Right atrium auricular region (tissue), 2 donors: Measurements from ENCODE around the gene PTK6. TPM values are rescaled to one million over a fixed set of nuclear protein-coding genes. Genes with fewer than 3 reads are reported as not detected.

Source experiments
- DNase-seq: peaks from one replicate; pipeline ENCODE4 v3.0.0-alpha.2; 2019; ENCODE audit warnings: low spot score
- H3K27ac ChIP-seq, 2 donors: fragments of 200-600 bp; sonication (generic); 1 replicate in 1 of 2; 2 replicates in 1 of 2; pipeline ENCODE4 v1.5.1; 2016 to 2019
- H3K27me3 ChIP-seq, 2 donors: fragments of 200-600 bp; sonication (generic); one replicate each; pipeline versions ENCODE4 v1.5.1 to v1.6.0; 2017 to 2019
- H3K36me3 ChIP-seq: fragments of 200-600 bp; sonication (generic); one replicate; pipeline ENCODE4 v1.5.1; 2016
- H3K4me1 ChIP-seq, 2 donors: fragments of 200-600 bp; sonication (generic); one replicate each; pipeline versions ENCODE4 v1.5.1 to v1.6.0; 2017 to 2019
- H3K4me3 ChIP-seq, 2 donors: fragments of 200-600 bp; sonication (generic); 1 replicate in 1 of 2; 2 replicates in 1 of 2; pipeline ENCODE4 v1.5.1; 2017 to 2019; ENCODE audit warnings: mild to moderate bottlenecking in 1 of 2, moderate library complexity in 1 of 2
- H3K9me3 ChIP-seq, 2 donors: fragments of 200-600 bp; sonication (generic); one replicate each; pipeline ENCODE4 v1.5.1; 2019
- total RNA-seq, 2 donors: library from RNA; depleted of rRNA; stranded (reverse); fragments of >200 nt; gene quantifications; one replicate each; pipeline ENCODE4 v1.1.0, GENCODE V29; 2016
- TF ChIP-seq, protein P1 (sequence below), 2 donors: fragments of 200-600 bp; sonication (generic); IDR thresholded peaks; one replicate each; pipeline ENCODE4 v1.5.1; 2019; ENCODE audit warnings: antibody characterized with exemption in 2 of 2

The PTK6 gene
- total RNA-seq, 2 donors from 2014 or later, result not detected

DNA sequence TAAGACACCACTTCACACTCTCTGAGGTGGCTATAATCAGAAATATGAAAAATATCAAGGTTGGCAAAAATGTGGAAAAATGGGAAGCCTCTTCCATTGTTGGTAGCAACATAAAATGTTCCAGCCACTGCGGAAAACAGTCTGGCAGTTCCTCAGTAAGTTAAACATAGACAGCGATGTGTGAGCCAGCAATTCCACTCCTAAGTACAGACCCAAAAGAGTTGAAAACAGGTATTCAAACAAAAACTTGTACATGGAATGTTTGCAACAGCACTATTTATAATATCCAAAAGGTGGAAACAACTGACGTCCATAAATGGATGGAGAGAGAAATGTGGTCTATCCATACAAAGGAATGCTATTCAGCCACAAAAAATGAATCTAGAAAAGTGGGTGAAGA lies 24.0 kb downstream of the PTK6 start:
- no peak overlapping the region for H3K4me3 ChIP-seq
- H3K9me3 ChIP-seq, result no peaks in the 10 kb centered on the region
- H3K36me3 ChIP-seq, result no peaks in the 10 kb centered on the region
- DNase-seq, result no peak
- H3K27me3 ChIP-seq, result no peaks in the 10 kb centered on the region
- TF ChIP-seq, protein P1, sequence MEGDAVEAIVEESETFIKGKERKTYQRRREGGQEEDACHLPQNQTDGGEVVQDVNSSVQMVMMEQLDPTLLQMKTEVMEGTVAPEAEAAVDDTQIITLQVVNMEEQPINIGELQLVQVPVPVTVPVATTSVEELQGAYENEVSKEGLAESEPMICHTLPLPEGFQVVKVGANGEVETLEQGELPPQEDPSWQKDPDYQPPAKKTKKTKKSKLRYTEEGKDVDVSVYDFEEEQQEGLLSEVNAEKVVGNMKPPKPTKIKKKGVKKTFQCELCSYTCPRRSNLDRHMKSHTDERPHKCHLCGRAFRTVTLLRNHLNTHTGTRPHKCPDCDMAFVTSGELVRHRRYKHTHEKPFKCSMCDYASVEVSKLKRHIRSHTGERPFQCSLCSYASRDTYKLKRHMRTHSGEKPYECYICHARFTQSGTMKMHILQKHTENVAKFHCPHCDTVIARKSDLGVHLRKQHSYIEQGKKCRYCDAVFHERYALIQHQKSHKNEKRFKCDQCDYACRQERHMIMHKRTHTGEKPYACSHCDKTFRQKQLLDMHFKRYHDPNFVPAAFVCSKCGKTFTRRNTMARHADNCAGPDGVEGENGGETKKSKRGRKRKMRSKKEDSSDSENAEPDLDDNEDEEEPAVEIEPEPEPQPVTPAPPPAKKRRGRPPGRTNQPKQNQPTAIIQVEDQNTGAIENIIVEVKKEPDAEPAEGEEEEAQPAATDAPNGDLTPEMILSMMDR (IDR thresholded peaks at IDR 0.05), result no peak
- no peak overlapping the region for H3K27ac ChIP-seq
- H3K4me1 ChIP-seq, result no peaks in the 10 kb centered on the region

DNA sequence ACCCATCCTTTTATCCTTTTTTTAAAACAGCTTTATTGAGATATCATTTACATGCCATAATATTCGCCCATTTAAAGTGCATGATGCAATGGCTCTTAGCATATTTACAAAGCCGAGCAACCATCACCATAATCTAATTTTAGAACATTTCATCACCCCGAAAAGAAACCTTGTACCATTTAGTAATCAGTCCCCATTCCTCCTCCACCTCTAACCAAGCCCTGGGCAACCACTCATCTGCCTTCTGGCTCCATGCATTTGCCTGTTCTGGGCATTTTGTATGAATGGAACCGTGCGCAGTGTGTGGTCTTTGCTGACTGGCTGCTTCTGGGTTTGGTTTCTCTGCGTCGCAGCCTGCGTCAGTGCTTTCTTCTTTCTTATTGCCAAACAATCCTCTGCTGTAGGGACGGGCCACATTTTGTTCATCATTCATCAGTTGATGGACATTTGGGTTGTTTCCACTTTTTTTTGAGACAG lies 28.1 kb downstream of the PTK6 start:
- TF ChIP-seq, protein P1 (IDR thresholded peaks at IDR 0.05), result no peak
- Histone ChIP-seq H3K9me3 (peaks cover 0 to 13% of the 10 kb centered on the region in 2 donors), H3K36me3 (no peaks in the 10 kb centered on the region), H3K27me3 (no peaks in the 10 kb centered on the region), H3K4me3 (no peak overlapping the region), H3K4me1 (no peaks in the 10 kb centered on the region), H3K27ac (no peak overlapping the region)
- DNase-seq, result no peak

DNA sequence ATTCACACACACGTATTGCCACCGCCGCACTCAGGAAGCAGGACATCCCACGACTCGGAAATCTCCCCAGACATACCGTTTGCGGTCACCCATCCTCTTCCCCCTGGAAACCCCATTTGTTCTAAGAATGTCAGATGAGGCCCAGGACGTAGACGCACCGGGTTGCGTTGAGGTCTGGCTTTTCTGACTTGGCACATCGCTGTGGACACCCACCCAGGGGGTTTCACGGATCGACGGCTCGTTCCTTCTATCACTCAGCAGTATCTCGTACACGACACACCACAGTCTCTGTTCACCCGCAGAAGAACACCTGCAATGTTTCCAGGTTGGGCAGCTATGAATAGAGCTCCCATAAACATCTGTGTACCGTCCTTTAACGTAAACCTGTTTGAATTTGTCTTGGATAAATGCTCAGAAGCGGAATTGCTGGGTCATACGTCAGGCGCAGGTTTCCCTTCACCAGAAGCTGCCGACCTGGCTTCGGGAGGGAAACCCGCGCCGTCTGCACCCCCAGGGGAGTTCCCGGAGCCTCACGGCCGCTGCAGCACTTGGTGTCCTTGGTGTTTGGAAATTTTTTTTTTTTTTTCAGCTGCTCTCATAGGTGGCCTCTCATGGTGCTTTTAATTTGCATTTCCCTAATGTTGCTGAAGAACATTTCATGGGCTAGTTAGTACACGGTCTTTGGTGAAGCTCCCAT lies 29.0 kb downstream of the PTK6 start:
- H3K27me3 ChIP-seq, result no peaks in the 10 kb centered on the region
- no peak for DNase-seq
- no peak overlapping the region for H3K4me3 ChIP-seq
- TF ChIP-seq, protein P1 (IDR thresholded peaks at IDR 0.05), result no peak
- no peaks in the 10 kb centered on the region for H3K4me1 ChIP-seq
- H3K36me3 ChIP-seq, result no peaks in the 10 kb centered on the region
- H3K27ac ChIP-seq, result no peak overlapping the region
- peaks cover 0 to 13% of the 10 kb centered on the region in 2 donors for H3K9me3 ChIP-seq

DNA sequence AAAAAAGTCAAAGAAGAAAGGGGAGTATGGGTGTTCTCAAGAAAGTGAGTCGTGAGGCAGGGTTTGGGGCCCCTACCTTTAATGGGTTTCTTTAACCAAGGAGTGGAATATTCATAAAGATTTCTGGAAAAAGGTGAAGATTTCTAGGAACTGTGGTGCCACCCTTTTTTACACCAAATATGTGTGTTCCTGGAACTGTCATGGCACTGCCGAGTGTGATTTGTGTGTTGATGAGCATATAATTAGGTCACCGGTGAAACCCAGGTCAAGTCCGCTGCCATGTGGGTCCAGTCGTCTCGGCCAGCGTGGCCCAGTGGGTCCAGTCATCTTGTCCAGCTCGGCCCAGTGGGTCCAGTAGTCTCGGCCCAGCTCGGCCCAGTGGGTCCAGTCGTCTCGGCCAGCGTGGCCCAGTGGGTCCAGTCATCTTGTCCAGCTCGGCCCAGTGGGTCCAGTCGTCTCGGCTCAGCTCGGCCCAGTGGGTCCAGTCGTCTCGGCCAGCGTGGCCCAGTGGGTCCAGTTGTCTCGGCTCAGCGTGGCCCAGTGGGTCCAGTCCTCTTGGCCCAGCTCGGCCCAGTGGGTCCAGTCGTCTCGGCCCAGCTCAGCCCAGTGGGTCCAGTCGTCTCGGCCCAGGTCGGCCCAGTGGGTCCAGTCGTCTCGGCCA lies 30.0 kb downstream of the PTK6 start:
- TF ChIP-seq, protein P1 (IDR thresholded peaks at IDR 0.05), result no peak
- H3K9me3 ChIP-seq, result peaks cover 0 to 13% of the 10 kb centered on the region in 2 donors
- no peak overlapping the region for H3K27ac ChIP-seq
- no peaks in the 10 kb centered on the region for H3K27me3 ChIP-seq
- no peaks in the 10 kb centered on the region for H3K36me3 ChIP-seq
- H3K4me1 ChIP-seq, result peaks cover 0 to 6% of the 10 kb centered on the region in 2 donors
- H3K4me3 ChIP-seq, result no peak overlapping the region
- no peak for DNase-seq

DNA sequence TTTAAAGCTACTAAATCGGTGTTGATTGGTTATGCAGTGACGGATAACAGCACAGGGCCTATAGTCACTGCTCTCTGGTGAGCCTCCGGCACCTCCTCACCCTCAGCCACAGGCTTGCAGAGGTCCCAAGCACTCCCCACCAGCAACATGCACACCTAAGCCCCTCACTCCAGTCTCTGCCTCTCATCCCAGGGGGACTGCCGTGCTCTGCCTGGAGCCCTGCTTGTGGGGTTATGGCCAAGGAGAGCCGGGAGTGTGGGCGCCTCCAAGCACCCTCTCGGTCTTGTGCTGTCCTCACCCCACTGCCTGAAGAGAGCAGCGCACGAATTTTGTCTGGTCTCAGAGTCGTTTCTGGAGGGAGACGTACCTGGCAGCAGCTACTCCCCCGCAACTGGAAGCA lies 31.5 kb downstream of the PTK6 start:
- no peak for DNase-seq
- Histone ChIP-seq H3K27ac (no peak overlapping the region), H3K4me1 (peaks cover 0 to 18% of the 10 kb centered on the region in 2 donors), H3K36me3 (no peaks in the 10 kb centered on the region), H3K27me3 (no peaks in the 10 kb centered on the region), H3K9me3 (peaks cover 0 to 13% of the 10 kb centered on the region in 2 donors), H3K4me3 (no peak overlapping the region)
- TF ChIP-seq, protein P1 (IDR thresholded peaks at IDR 0.05), result no peak
